Activated CD4-positive, alpha-beta memory T cell treated with anti-CD3 and anti-CD28 coated beads for 36 hours (primary cell): ENCODE measurements around the gene KIF1B. TPM values are rescaled to one million over a fixed set of nuclear protein-coding genes. Genes with fewer than 3 reads are reported as not detected.

Experiments
- CTCF ChIA-PET: fragments of 350-600 bp; sonication (Branson Sonifier 250); formaldehyde crosslinking; loops from one replicate; lab custom pipeline; 2021; ENCODE audit warnings: antibody characterized with exemption, inconsistent platforms; lab: Charles Lee
- POLR2A ChIA-PET: fragments of 350-600 bp; sonication (Branson Sonifier 250); formaldehyde crosslinking; loops from one replicate; lab custom pipeline; 2021; ENCODE audit warnings: antibody characterized with exemption; lab: Charles Lee
- DNase-seq: peaks from one replicate; pipeline ENCODE4 v3.0.0-alpha.2; 2020
- H3K27ac Mint-ChIP-seq: one replicate; pipeline ENCODE4 v1.8.0; 2021; ENCODE audit warnings: mixed read lengths
- H3K27me3 Mint-ChIP-seq: one replicate; pipeline ENCODE4 v1.8.0; 2021; ENCODE audit warnings: mixed read lengths
- H3K36me3 Mint-ChIP-seq: one replicate; pipeline ENCODE4 v1.8.0; 2021; ENCODE audit warnings: mixed read lengths
- H3K4me1 Mint-ChIP-seq: one replicate; pipeline ENCODE4 v1.8.0; 2021; ENCODE audit warnings: low read depth, mixed read lengths
- H3K4me3 Mint-ChIP-seq: one replicate; pipeline ENCODE4 v1.8.0; 2021; ENCODE audit warnings: mild to moderate bottlenecking, mixed read lengths
- H3K9me3 Mint-ChIP-seq: one replicate; pipeline ENCODE4 v1.8.0; 2021; ENCODE audit warnings: mixed read lengths
- intact Hi-C: fragments of 100-400 bp; cut with micrococcal nuclease; formaldehyde crosslinking; loops from one replicate; pipeline ENCODE4 v1.15.1; 2023
- total RNA-seq, 2 experiments: library from RNA; stranded (reverse); gene quantifications; one replicate each; pipeline ENCODE4 v1.2.3, GENCODE V29; 2021

Gene KIF1B
- total RNA-seq, 2 experiments from 2014 or later = 16.8 to 17.4 TPM

GRCh38 chr1:10288029-10288615 lies 77.8 kb downstream of the KIF1B start:
- H3K36me3 Mint-ChIP-seq = peaks cover 12% of the 10 kb centered on the region
- no peaks in the 10 kb centered on the region for H3K9me3 Mint-ChIP-seq
- H3K4me3 Mint-ChIP-seq = no peak overlapping the region
- CTCF ChIA-PET = interaction anchor here (0.5 kb wide), 1 partner anchor 27 kb away, joined by 3 read pairs; no protein-coding TSS in a partner anchor
- no peak for DNase-seq
- H3K27ac Mint-ChIP-seq = no peak overlapping the region
- POLR2A ChIA-PET = no interaction called here
- peaks cover 16% of the 10 kb centered on the region for H3K4me1 Mint-ChIP-seq
- H3K27me3 Mint-ChIP-seq = no peaks in the 10 kb centered on the region
- intact Hi-C loops = no loop called here

DNA sequence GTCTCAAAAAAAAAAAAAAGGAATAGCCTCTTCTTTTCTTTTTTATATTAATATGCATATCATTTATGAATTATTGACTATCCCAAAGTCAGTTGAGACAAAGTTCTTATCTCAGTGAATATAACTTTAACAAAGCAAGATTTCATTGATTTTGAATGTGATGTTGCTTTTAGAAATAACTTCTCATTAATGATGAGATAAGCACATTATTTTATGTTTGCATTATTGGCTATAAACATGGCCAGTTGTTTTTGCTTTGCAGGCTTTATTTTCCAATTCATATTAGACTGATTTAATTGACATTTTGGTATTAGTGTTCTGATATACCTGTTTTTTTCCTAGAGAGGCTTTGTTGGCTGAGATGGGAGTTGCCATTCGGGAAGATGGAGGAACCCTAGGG lies 81.3 kb downstream of the KIF1B start:
- intact Hi-C loops = no loop called here
- peaks cover 19% of the 10 kb centered on the region for H3K36me3 Mint-ChIP-seq
- H3K4me1 Mint-ChIP-seq = peaks cover 8% of the 10 kb centered on the region
- no peaks in the 10 kb centered on the region for H3K9me3 Mint-ChIP-seq
- POLR2A ChIA-PET = no interaction called here
- H3K27me3 Mint-ChIP-seq = no peaks in the 10 kb centered on the region
- DNase-seq = no peak
- H3K27ac Mint-ChIP-seq = no peak overlapping the region
- no peak overlapping the region for H3K4me3 Mint-ChIP-seq
- CTCF ChIA-PET = no interaction called here

GRCh38 chr1:10292188-10292587 lies 81.8 kb downstream of the KIF1B start:
- H3K27ac Mint-ChIP-seq = no peak overlapping the region
- H3K36me3 Mint-ChIP-seq = peaks cover 23% of the 10 kb centered on the region
- H3K27me3 Mint-ChIP-seq = no peaks in the 10 kb centered on the region
- H3K4me3 Mint-ChIP-seq = no peak overlapping the region
- intact Hi-C loops = no loop called here
- H3K4me1 Mint-ChIP-seq = peaks cover 8% of the 10 kb centered on the region
- POLR2A ChIA-PET = no interaction called here
- CTCF ChIA-PET = no interaction called here
- no peaks in the 10 kb centered on the region for H3K9me3 Mint-ChIP-seq
- DNase-seq = no peak

- Mint-ChIP-seq H3K4me1 (no peaks in the 10 kb centered on the region), H3K9me3 (no peaks in the 10 kb centered on the region), H3K27ac (no peak overlapping the region), H3K27me3 (no peaks in the 10 kb centered on the region), H3K4me3 (no peak overlapping the region), H3K36me3 (peaks cover 26% of the 10 kb centered on the region)
- intact Hi-C loops = no loop called here
- CTCF ChIA-PET = no interaction called here
- POLR2A ChIA-PET = no interaction called here
- DNase-seq = no peak
Observed at GRCh38 chr1:10295481-10296085, 85.2 kb downstream of the KIF1B start.

- Mint-ChIP-seq H3K27ac (no peak overlapping the region), H3K4me3 (no peak overlapping the region), H3K9me3 (no peaks in the 10 kb centered on the region), H3K36me3 (peaks cover 20% of the 10 kb centered on the region), H3K27me3 (no peaks in the 10 kb centered on the region), H3K4me1 (no peaks in the 10 kb centered on the region)
- ChIA-PET CTCF (no interaction called here), POLR2A (no interaction called here)
- intact Hi-C loops = no loop called here
- DNase-seq = no peak
Observed at GRCh38 chr1:10299151-10299550, 88.8 kb downstream of the KIF1B start.

DNA sequence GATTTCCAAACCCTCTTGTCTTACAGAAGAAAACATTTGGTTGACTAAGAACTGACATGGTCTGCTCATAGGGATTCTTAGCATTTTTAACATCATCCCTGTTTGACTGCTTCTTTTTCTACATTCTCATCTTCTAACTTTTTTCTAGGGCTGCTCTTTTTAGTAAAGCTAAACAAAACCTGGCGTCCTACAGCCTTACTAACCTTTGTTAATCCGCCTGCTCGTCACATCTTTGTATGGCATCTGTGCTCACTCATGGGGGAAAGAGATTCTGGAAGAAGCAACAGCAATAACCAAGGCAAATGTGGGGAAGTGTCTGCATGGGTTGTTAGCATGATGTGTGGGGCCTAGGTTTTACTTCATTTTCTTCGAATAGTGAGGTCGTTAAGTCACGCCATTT lies 92.0 kb downstream of the KIF1B start:
- no peak overlapping the region for H3K4me3 Mint-ChIP-seq
- H3K27me3 Mint-ChIP-seq = no peaks in the 10 kb centered on the region
- no peak overlapping the region for H3K27ac Mint-ChIP-seq
- no peaks in the 10 kb centered on the region for H3K4me1 Mint-ChIP-seq
- intact Hi-C loops = no loop called here
- H3K9me3 Mint-ChIP-seq = no peaks in the 10 kb centered on the region
- CTCF ChIA-PET = interaction anchor here (1.5 kb wide), 1 partner anchor 93 kb away, joined by 6 read pairs; the partner anchor contains the start of gene KIF1B
- POLR2A ChIA-PET = no interaction called here
- no peak for DNase-seq
- peaks cover 11% of the 10 kb centered on the region for H3K36me3 Mint-ChIP-seq

DNA sequence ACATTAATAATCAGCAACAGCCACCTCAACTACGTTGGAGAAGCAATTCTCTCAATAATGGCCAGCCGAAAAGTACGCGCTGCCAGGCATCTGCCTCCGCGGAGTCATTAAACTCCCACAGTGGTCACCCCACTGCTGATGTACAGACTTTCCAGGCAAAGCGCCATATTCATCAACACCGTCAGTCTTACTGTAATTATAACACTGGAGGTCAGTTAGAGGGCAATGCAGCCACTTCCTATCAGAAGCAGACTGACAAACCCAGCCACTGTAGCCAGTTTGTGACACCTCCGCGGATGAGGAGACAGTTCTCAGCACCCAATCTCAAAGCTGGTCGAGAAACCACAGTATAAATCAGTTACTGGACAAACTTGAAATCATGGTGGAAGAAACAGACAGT lies 93.9 kb downstream of the KIF1B start:
- no peaks in the 10 kb centered on the region for H3K27me3 Mint-ChIP-seq
- H3K27ac Mint-ChIP-seq = no peak overlapping the region
- CTCF ChIA-PET = no interaction called here
- H3K4me3 Mint-ChIP-seq = no peak overlapping the region
- no peaks in the 10 kb centered on the region for H3K9me3 Mint-ChIP-seq
- intact Hi-C loops = no loop called here
- DNase-seq = no peak
- H3K36me3 Mint-ChIP-seq = peaks cover 9% of the 10 kb centered on the region
- POLR2A ChIA-PET = no interaction called here
- peaks cover 9% of the 10 kb centered on the region for H3K4me1 Mint-ChIP-seq

GRCh38 chr1:10306435-10306834 lies 96.1 kb downstream of the KIF1B start:
- no peak overlapping the region for H3K4me3 Mint-ChIP-seq
- peaks cover 10% of the 10 kb centered on the region for H3K36me3 Mint-ChIP-seq
- POLR2A ChIA-PET = no interaction called here
- H3K4me1 Mint-ChIP-seq = peaks cover 9% of the 10 kb centered on the region
- no peak for DNase-seq
- CTCF ChIA-PET = interaction anchor here (1.2 kb wide), 1 partner anchor 9 kb away, joined by 3 read pairs; no protein-coding TSS in a partner anchor
- H3K27ac Mint-ChIP-seq = no peak overlapping the region
- no peaks in the 10 kb centered on the region for H3K9me3 Mint-ChIP-seq
- intact Hi-C loops = no loop called here
- H3K27me3 Mint-ChIP-seq = no peaks in the 10 kb centered on the region

DNA sequence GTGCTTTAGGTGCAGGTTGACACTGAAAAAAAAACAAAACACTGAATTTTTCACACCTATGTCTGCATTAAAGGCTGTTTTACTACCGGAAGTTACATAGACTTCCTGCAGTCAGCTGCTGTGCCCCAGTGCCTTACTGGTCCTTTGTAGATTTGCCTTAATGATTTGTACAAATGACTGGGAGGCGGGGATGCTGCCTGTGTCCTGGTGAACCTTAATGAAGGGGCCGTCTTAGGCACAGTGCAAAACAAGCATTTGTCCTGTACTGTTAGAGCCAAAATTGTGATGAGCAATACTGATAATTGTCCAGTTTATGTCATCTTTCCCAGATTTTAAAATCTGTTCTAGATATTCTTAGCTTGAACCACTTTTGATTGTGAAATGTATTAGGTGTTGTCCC lies 97.6 kb downstream of the KIF1B start:
- DNase-seq = peak; percentile 36
- H3K4me1 Mint-ChIP-seq = peaks cover 9% of the 10 kb centered on the region
- intact Hi-C loops = no loop called here
- no peak overlapping the region for H3K4me3 Mint-ChIP-seq
- H3K36me3 Mint-ChIP-seq = peaks cover 11% of the 10 kb centered on the region
- no peaks in the 10 kb centered on the region for H3K27me3 Mint-ChIP-seq
- POLR2A ChIA-PET = no interaction called here
- peak overlapping the region; percentile 32 for H3K27ac Mint-ChIP-seq
- CTCF ChIA-PET = interaction anchor here (0.6 to 1.2 kb wide), 5 partner anchors 61 to 181 kb away, joined by 3 to 6 read pairs (median 4); partner anchors contain the start of gene KIF1B
- no peaks in the 10 kb centered on the region for H3K9me3 Mint-ChIP-seq

DNA sequence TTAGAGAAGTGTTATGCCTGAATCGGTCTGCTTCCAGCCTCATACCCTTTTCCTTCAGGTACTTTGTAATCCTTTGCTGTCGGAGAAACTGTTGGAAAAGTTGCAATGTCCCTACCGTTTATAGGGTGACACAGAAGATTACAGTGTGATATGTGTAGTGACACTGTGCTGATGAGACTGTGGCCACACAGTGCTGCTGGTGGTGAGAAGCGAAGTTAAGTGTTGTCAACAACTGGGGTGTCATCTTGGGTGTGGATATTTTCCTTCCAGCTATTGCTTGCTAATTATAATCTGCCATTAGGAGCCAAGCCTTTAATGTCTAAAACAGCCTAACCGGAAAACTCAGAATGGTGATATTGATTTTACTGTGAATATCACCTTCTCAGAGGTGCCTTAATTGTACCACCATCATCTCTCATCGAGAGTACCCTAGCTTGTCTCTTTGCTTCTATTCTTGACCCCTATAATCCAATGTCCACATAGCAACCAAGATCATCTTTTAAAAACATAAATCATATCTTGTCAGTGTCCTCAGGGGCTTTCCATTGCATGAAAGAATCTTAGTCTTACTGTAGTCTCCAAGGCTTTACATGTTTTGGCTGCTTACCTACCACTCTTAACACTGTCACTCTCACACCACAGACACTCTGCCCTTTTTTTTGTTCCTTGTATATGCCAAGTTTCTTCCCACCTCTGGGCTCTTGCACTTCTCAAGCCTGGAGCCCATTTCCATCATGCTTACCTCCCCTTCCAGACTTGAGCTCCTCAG lies 99.1 kb downstream of the KIF1B start:
- DNase-seq = no peak
- H3K27ac Mint-ChIP-seq = no peak overlapping the region
- H3K36me3 Mint-ChIP-seq = peaks cover 3% of the 10 kb centered on the region
- intact Hi-C loops = no loop called here
- H3K4me1 Mint-ChIP-seq = peaks cover 9% of the 10 kb centered on the region
- H3K27me3 Mint-ChIP-seq = no peaks in the 10 kb centered on the region
- no peaks in the 10 kb centered on the region for H3K9me3 Mint-ChIP-seq
- POLR2A ChIA-PET = no interaction called here
- CTCF ChIA-PET = no interaction called here
- no peak overlapping the region for H3K4me3 Mint-ChIP-seq

GRCh38 chr1:10316752-10317151 lies 106.4 kb downstream of the KIF1B start:
- POLR2A ChIA-PET = interaction anchor here (0.9 kb wide), 1 partner anchor 15 kb away, joined by 3 read pairs; no protein-coding TSS in a partner anchor
- Mint-ChIP-seq H3K4me3 (no peak overlapping the region), H3K4me1 (peaks cover 2% of the 10 kb centered on the region), H3K27me3 (no peaks in the 10 kb centered on the region), H3K36me3 (no peaks in the 10 kb centered on the region), H3K9me3 (no peaks in the 10 kb centered on the region), H3K27ac (no peak overlapping the region)
- CTCF ChIA-PET = interaction anchor here (1.3 kb wide), 1 partner anchor 107 kb away, joined by 4 read pairs; no protein-coding TSS in a partner anchor
- intact Hi-C loops = no loop called here
- no peak for DNase-seq

GRCh38 chr1:10319750-10320149 lies 109.4 kb downstream of the KIF1B start:
- no peaks in the 10 kb centered on the region for H3K27me3 Mint-ChIP-seq
- no peak overlapping the region for H3K27ac Mint-ChIP-seq
- peaks cover 9% of the 10 kb centered on the region for H3K4me1 Mint-ChIP-seq
- H3K4me3 Mint-ChIP-seq = no peak overlapping the region
- intact Hi-C loops = loop anchor here (5.0 kb wide), 1 partner anchor 107 kb away; the partner anchor contains the start of gene KIF1B
- CTCF ChIA-PET = no interaction called here
- POLR2A ChIA-PET = no interaction called here
- H3K36me3 Mint-ChIP-seq = peaks cover 4% of the 10 kb centered on the region
- H3K9me3 Mint-ChIP-seq = no peaks in the 10 kb centered on the region
- no peak for DNase-seq
